Chondrocyte (in vitro differentiated cells): ENCODE results near the gene IFNLR1. TPM values are rescaled to one million over a fixed set of nuclear protein-coding genes. Genes with fewer than 3 reads are reported as not detected.

Source experiments
- DNase-seq: peaks from one replicate; pipeline ENCODE4 v3.0.0; 2021; ENCODE audit warnings: mixed read lengths, low spot score
- H3K27ac Mint-ChIP-seq: one replicate; pipeline ENCODE4 v1.8.0; 2021; ENCODE audit warnings: mild to moderate bottlenecking, moderate library complexity, mixed read lengths; ENCODE audit not compliant: unreplicated experiment
- H3K27me3 Mint-ChIP-seq: 2 replicates; pipeline ENCODE4 v1.8.0; 2021; ENCODE audit warnings: low read depth, mixed read lengths
- H3K36me3 Mint-ChIP-seq: 2 replicates; pipeline ENCODE4 v1.8.0; 2021; ENCODE audit warnings: low read depth, mixed read lengths
- H3K4me1 Mint-ChIP-seq: 2 replicates; pipeline ENCODE4 v1.8.0; 2021; ENCODE audit warnings: low read depth, mild to moderate bottlenecking, mixed read lengths
- H3K4me3 Mint-ChIP-seq: one replicate; pipeline ENCODE4 v1.8.0; 2021; ENCODE audit warnings: mild to moderate bottlenecking, moderate library complexity, mixed read lengths; ENCODE audit not compliant: unreplicated experiment
- H3K9me3 Mint-ChIP-seq: 2 replicates; pipeline ENCODE4 v1.8.0; 2021; ENCODE audit warnings: low read depth, mixed read lengths
- CTCF ChIP-seq: fragments of 200-600 bp; sonication (generic); IDR thresholded peaks from 2 replicates; pipeline ENCODE4 v1.5.0; 2021; ENCODE audit warnings: antibody characterized with exemption, mild to moderate bottlenecking, moderate library complexity
- total RNA-seq: library from RNA; stranded (reverse); gene quantifications from 3 replicates; pipeline ENCODE4 v1.2.1, GENCODE V29; 2021

Gene IFNLR1
- total RNA-seq, 1 donor from 2014 or later = 0.12 TPM

- Mint-ChIP-seq H3K36me3 (no peaks in the 10 kb centered on the region), H3K9me3 (no peaks in the 10 kb centered on the region), H3K4me1 (no peaks in the 10 kb centered on the region), H3K4me3 (no peak overlapping the region), H3K27me3 (peaks cover 24% of the 10 kb centered on the region), H3K27ac (no peak overlapping the region)
- no peak for TF ChIP-seq CTCF
- no peak for DNase-seq
Measured at GRCh38 chr1:24222008-24222605, 35.0 kb upstream of the IFNLR1 start.

GRCh38 chr1:24221246-24221645, 34.2 kb upstream of the IFNLR1 start:
- Mint-ChIP-seq H3K27me3 (peaks cover 20% of the 10 kb centered on the region), H3K4me3 (no peak overlapping the region), H3K27ac (no peak overlapping the region), H3K36me3 (no peaks in the 10 kb centered on the region), H3K4me1 (peaks cover 7% of the 10 kb centered on the region), H3K9me3 (no peaks in the 10 kb centered on the region)
- no peak for TF ChIP-seq CTCF
- DNase-seq = no peak

GRCh38 chr1:24216276-24217074, 29.4 kb upstream of the IFNLR1 start:
- Mint-ChIP-seq H3K9me3 (no peaks in the 10 kb centered on the region), H3K4me3 (no peak overlapping the region), H3K27me3 (peaks cover 34% of the 10 kb centered on the region), H3K4me1 (peaks cover 17% of the 10 kb centered on the region), H3K36me3 (no peaks in the 10 kb centered on the region), H3K27ac (no peak overlapping the region)
- TF ChIP-seq CTCF = no peak
- DNase-seq = no peak

- peaks cover 34% of the 10 kb centered on the region for H3K27me3 Mint-ChIP-seq
- no peak overlapping the region for H3K27ac Mint-ChIP-seq
- no peaks in the 10 kb centered on the region for H3K9me3 Mint-ChIP-seq
- TF ChIP-seq CTCF = no peak
- peaks cover 17% of the 10 kb centered on the region for H3K4me1 Mint-ChIP-seq
- H3K36me3 Mint-ChIP-seq = no peaks in the 10 kb centered on the region
- DNase-seq = no peak
- no peak overlapping the region for H3K4me3 Mint-ChIP-seq
Measured at GRCh38 chr1:24215226-24215814, 28.2 kb upstream of the IFNLR1 start.

GRCh38 chr1:24212376-24212775, 25.3 kb upstream of the IFNLR1 start:
- TF ChIP-seq CTCF = no peak
- no peak for DNase-seq
- Mint-ChIP-seq H3K27ac (no peak overlapping the region), H3K27me3 (peaks cover 27% of the 10 kb centered on the region), H3K36me3 (no peaks in the 10 kb centered on the region), H3K9me3 (no peaks in the 10 kb centered on the region), H3K4me3 (no peak overlapping the region), H3K4me1 (peaks cover 17% of the 10 kb centered on the region)
